Stimulated activated naive CD8-positive, alpha-beta T cell treated with anti-CD3 and anti-CD28 coated beads, Interleukin-15, Interleukin-2, amounts not matched to agents 100 ng/mL and 50 ng/mL, for 24 hours (primary cell): ENCODE measurements around the gene PTPRM.

Experiments used
- H3K27ac Mint-ChIP-seq: one replicate; pipeline ENCODE4 v1.8.0; 2021; ENCODE audit warnings: mild to moderate bottlenecking, mixed read lengths
- H3K27me3 Mint-ChIP-seq: one replicate; pipeline ENCODE4 v1.8.0; 2021; ENCODE audit warnings: mixed read lengths
- H3K36me3 Mint-ChIP-seq: one replicate; pipeline ENCODE4 v1.8.0; 2021; ENCODE audit warnings: low read depth, mixed read lengths
- H3K4me1 Mint-ChIP-seq: one replicate; pipeline ENCODE4 v1.8.0; 2021; ENCODE audit warnings: low read depth, mixed read lengths
- H3K4me3 Mint-ChIP-seq: one replicate; pipeline ENCODE4 v1.8.0; 2021; ENCODE audit warnings: mild to moderate bottlenecking, mixed read lengths
- H3K9me3 Mint-ChIP-seq: one replicate; pipeline ENCODE4 v1.8.0; 2021; ENCODE audit warnings: mixed read lengths

Gene PTPRM

DNA sequence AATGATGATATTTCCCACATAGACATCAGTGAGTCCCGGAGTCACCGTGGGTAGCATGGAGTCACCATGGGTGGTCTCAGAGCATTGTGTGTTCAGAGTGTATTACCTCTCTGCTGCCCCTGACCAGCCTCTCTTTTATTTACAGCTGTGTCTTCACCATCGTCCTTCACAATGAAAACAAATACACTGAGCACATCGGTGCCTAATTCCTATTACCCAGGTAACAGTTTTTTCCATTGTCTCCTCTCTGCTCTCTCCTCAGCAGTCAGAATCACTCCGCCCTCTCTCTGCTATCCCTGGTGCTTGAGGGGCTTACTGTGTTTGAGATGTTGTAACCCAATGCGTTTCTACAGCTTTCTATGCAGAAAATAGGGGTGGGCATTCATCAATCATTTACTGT lies 680.6 kb downstream of the PTPRM start:
- Mint-ChIP-seq H3K36me3 (no peaks in the 10 kb centered on the region), H3K4me1 (no peaks in the 10 kb centered on the region), H3K4me3 (no peak overlapping the region), H3K9me3 (peaks cover 5% of the 10 kb centered on the region), H3K27me3 (peaks cover 3% of the 10 kb centered on the region), H3K27ac (no peak overlapping the region)

- H3K4me1 Mint-ChIP-seq = no peaks in the 10 kb centered on the region
- peaks cover 3% of the 10 kb centered on the region for H3K27me3 Mint-ChIP-seq
- no peaks in the 10 kb centered on the region for H3K36me3 Mint-ChIP-seq
- no peak overlapping the region for H3K27ac Mint-ChIP-seq
- H3K4me3 Mint-ChIP-seq = no peak overlapping the region
- peaks cover 5% of the 10 kb centered on the region for H3K9me3 Mint-ChIP-seq
Measured at GRCh38 chr18:8248576-8248975, 681.5 kb downstream of the PTPRM start.

GRCh38 chr18:8249811-8250210 lies 682.7 kb downstream of the PTPRM start:
- no peak overlapping the region for H3K4me3 Mint-ChIP-seq
- no peaks in the 10 kb centered on the region for H3K36me3 Mint-ChIP-seq
- peaks cover 3% of the 10 kb centered on the region for H3K27me3 Mint-ChIP-seq
- no peaks in the 10 kb centered on the region for H3K4me1 Mint-ChIP-seq
- no peak overlapping the region for H3K27ac Mint-ChIP-seq
- no peaks in the 10 kb centered on the region for H3K9me3 Mint-ChIP-seq

DNA sequence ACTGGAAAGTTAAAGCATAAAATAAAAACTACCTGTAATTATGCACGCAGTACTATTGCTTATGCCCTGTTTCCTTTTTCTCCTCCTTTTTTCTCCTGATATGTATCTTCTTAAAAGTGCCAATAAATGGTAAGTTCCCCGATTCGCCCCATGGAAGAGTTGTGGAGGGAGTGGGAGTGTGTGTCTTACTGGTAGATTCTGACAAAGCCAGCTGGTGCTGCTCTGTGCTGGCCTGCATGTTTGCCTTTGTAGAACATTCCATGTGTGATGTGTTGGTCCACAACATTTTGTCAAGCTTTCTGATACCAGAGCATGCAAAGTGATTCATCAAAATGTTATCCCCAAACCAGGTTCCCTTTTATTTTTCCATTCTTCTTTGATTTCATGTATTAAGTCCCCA lies 685.3 kb downstream of the PTPRM start:
- Mint-ChIP-seq H3K36me3 (no peaks in the 10 kb centered on the region), H3K27ac (no peak overlapping the region), H3K27me3 (peaks cover 3% of the 10 kb centered on the region), H3K4me1 (no peaks in the 10 kb centered on the region), H3K4me3 (no peak overlapping the region), H3K9me3 (no peaks in the 10 kb centered on the region)

- H3K4me1 Mint-ChIP-seq = no peaks in the 10 kb centered on the region
- H3K36me3 Mint-ChIP-seq = no peaks in the 10 kb centered on the region
- no peak overlapping the region for H3K27ac Mint-ChIP-seq
- H3K4me3 Mint-ChIP-seq = no peak overlapping the region
- H3K9me3 Mint-ChIP-seq = no peaks in the 10 kb centered on the region
- peaks cover 3% of the 10 kb centered on the region for H3K27me3 Mint-ChIP-seq
Measured at GRCh38 chr18:8253944-8254343, 686.8 kb downstream of the PTPRM start.

- Mint-ChIP-seq H3K9me3 (no peaks in the 10 kb centered on the region), H3K36me3 (no peaks in the 10 kb centered on the region), H3K27me3 (peaks cover 3% of the 10 kb centered on the region), H3K27ac (no peak overlapping the region), H3K4me3 (no peak overlapping the region), H3K4me1 (no peaks in the 10 kb centered on the region)
Measured at GRCh38 chr18:8254654-8255053, 687.5 kb downstream of the PTPRM start.

GRCh38 chr18:8257851-8258434 lies 690.8 kb downstream of the PTPRM start:
- Mint-ChIP-seq H3K9me3 (no peaks in the 10 kb centered on the region), H3K4me1 (no peaks in the 10 kb centered on the region), H3K36me3 (no peaks in the 10 kb centered on the region), H3K27ac (no peak overlapping the region), H3K27me3 (no peaks in the 10 kb centered on the region), H3K4me3 (no peak overlapping the region)

DNA sequence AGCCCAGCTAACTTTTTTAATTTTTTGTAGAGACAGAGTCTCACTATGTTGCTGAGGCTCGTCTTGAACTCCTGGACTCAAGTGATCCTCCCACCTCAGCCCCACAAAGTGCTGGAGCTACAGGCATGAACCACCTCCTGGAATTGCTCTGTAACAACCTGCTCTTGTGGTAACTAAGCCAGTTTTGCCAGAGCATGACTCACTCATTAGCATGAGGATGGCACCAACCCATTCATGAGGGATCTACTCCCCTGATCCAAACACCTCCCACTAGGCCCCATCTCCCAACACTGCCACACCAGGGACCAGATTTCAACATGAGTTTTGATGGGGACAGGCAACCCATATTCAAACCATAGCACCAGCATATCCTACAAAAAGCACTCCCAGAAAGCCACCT lies 693.2 kb downstream of the PTPRM start:
- Mint-ChIP-seq H3K4me1 (no peaks in the 10 kb centered on the region), H3K27ac (no peak overlapping the region), H3K9me3 (no peaks in the 10 kb centered on the region), H3K4me3 (no peak overlapping the region), H3K36me3 (no peaks in the 10 kb centered on the region), H3K27me3 (no peaks in the 10 kb centered on the region)

GRCh38 chr18:8260827-8261226 lies 693.7 kb downstream of the PTPRM start:
- Mint-ChIP-seq H3K4me1 (no peaks in the 10 kb centered on the region), H3K36me3 (no peaks in the 10 kb centered on the region), H3K9me3 (no peaks in the 10 kb centered on the region)

DNA sequence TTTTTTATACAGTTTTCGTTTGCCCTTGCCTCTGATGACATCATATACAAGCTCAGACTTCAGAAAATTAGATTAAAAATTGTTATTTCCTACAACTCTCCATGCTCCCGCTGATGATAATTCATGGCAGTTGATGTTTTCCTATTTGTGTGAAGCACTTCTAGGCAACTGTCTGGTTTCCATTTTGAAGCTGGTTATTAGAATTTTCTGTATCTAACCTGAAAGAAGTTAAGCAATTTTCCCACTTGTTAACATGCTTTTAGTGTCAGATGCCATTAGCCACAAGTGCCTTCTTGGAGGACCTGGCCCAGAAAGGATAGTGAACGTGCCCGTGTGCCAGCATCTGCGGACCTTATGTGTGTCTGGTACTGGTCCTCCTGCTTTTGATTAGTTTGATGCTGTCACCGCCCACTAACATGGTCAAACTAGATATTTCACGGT lies 694.6 kb downstream of the PTPRM start:
- no peak overlapping the region for H3K4me3 Mint-ChIP-seq
- no peaks in the 10 kb centered on the region for H3K36me3 Mint-ChIP-seq
- no peaks in the 10 kb centered on the region for H3K4me1 Mint-ChIP-seq

More at GRCh38 chr18:8260827-8261226, 693.7 kb downstream of the PTPRM start:
- H3K4me3 Mint-ChIP-seq = no peak overlapping the region
- H3K27ac Mint-ChIP-seq = no peak overlapping the region
- no peaks in the 10 kb centered on the region for H3K27me3 Mint-ChIP-seq

GRCh38 chr18:8262221-8262620 lies 695.1 kb downstream of the PTPRM start:
- Mint-ChIP-seq H3K36me3 (no peaks in the 10 kb centered on the region), H3K27ac (no peak overlapping the region), H3K4me3 (no peak overlapping the region), H3K9me3 (no peaks in the 10 kb centered on the region), H3K27me3 (no peaks in the 10 kb centered on the region), H3K4me1 (no peaks in the 10 kb centered on the region)

More for the DNA sequence above, 694.6 kb downstream of the PTPRM start:
- Mint-ChIP-seq H3K27ac (no peak overlapping the region), H3K27me3 (no peaks in the 10 kb centered on the region), H3K9me3 (no peaks in the 10 kb centered on the region)

- Mint-ChIP-seq H3K27me3 (no peaks in the 10 kb centered on the region), H3K36me3 (no peaks in the 10 kb centered on the region), H3K4me1 (no peaks in the 10 kb centered on the region), H3K27ac (no peak overlapping the region), H3K4me3 (no peak overlapping the region), H3K9me3 (peaks cover 3% of the 10 kb centered on the region)
Measured at GRCh38 chr18:8264116-8264515, 697.0 kb downstream of the PTPRM start.

DNA sequence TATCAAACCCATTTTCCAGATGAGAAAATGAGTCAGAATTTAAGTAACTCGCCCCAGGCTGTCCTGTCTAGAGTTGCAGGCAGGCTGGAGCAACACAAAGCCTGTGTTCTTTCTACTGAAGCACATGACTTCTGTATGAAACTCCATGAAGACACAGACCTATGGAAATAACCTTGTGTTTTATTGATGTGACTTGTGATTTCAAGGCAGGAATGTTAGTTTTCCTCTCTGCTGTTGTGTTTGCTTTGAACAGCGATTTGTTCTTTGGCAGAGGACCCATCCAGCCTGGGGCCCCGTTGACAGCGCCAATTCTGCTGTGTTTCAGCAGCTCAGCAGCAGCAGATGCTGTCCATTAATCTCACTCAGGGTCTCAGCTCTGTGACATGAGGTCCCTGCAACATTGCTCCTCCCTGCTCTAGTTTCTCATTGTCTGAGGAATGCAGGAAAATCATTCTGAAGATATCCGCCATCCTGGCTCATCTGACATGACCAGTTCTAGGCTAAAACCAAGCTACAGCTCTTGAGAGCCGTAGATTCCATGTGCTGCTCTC lies 697.8 kb downstream of the PTPRM start:
- Mint-ChIP-seq H3K27me3 (no peaks in the 10 kb centered on the region), H3K4me1 (no peaks in the 10 kb centered on the region), H3K27ac (no peak overlapping the region), H3K4me3 (no peak overlapping the region), H3K36me3 (no peaks in the 10 kb centered on the region), H3K9me3 (peaks cover 3% of the 10 kb centered on the region)

DNA sequence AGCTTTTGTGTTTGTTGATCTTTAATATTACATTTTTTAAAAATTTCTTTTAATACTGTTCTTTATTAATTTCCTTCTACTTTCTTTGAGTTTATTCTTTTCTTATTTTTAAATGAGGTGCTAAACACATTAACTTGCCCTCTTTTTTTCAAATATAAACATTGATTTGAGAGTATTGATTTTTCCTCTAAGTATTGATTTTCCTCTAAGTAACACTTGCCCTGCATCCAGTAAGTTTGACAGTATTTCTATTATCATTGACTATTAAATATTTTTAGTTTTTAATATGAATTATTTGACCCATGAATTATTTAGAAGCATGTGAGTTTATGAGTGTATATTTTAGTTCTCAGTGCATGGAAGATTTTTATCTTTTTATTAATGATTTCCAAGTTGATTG lies 705.1 kb downstream of the PTPRM start:
- Mint-ChIP-seq H3K4me1 (no peaks in the 10 kb centered on the region), H3K9me3 (peaks cover 3% of the 10 kb centered on the region), H3K27me3 (no peaks in the 10 kb centered on the region), H3K36me3 (no peaks in the 10 kb centered on the region), H3K27ac (no peak overlapping the region), H3K4me3 (no peak overlapping the region)

DNA sequence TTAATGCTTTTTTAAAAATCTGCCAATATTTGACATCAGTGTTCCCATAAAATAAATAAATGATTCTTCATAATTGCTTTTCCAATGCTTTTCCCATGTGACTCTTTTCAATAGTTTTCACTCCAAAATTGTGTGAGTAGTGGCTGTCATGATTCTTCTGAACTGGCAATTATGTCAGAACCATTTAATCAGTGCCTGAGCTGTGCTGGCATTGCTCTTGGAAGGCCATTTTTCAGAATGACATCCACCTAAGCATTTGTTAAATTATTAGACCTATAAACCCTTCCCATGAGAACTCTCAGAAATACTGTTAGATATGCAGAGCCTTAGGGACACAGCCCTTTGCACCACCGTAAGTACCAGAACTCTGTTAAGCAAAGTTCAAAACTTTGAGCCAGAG lies 707.3 kb downstream of the PTPRM start:
- Mint-ChIP-seq H3K4me3 (no peak overlapping the region), H3K36me3 (no peaks in the 10 kb centered on the region), H3K4me1 (no peaks in the 10 kb centered on the region), H3K9me3 (no peaks in the 10 kb centered on the region), H3K27ac (no peak overlapping the region), H3K27me3 (no peaks in the 10 kb centered on the region)

- Mint-ChIP-seq H3K4me3 (no peak overlapping the region), H3K9me3 (no peaks in the 10 kb centered on the region), H3K27ac (no peak overlapping the region), H3K36me3 (no peaks in the 10 kb centered on the region), H3K4me1 (no peaks in the 10 kb centered on the region), H3K27me3 (no peaks in the 10 kb centered on the region)
Measured at GRCh38 chr18:8276406-8276805, 709.3 kb downstream of the PTPRM start.
